AG09319 (cell line): ENCODE results near the gene SEZ6.

Source experiments
- DNase-seq: peaks from one replicate; pipeline ENCODE4 v3.0.0-alpha.2; 2010; ENCODE audit warnings: low read depth; ENCODE audit errors: extremely low read depth
- CTCF ChIP-seq: IDR thresholded peaks from 2 replicates; pipeline ENCODE4 v1.5.1; 2011; ENCODE audit warnings: low read depth, mild to moderate bottlenecking, inconsistent platforms, low read length, moderate library complexity

SEZ6 gene

GRCh38 chr17:28958820-28959455 is 46.9 kb downstream of the SEZ6 start:
- no peak for DNase-seq
- TF ChIP-seq CTCF = no peak

GRCh38 chr17:28957992-28958355 is 47.9 kb downstream of the SEZ6 start:
- no peak for TF ChIP-seq CTCF

DNA sequence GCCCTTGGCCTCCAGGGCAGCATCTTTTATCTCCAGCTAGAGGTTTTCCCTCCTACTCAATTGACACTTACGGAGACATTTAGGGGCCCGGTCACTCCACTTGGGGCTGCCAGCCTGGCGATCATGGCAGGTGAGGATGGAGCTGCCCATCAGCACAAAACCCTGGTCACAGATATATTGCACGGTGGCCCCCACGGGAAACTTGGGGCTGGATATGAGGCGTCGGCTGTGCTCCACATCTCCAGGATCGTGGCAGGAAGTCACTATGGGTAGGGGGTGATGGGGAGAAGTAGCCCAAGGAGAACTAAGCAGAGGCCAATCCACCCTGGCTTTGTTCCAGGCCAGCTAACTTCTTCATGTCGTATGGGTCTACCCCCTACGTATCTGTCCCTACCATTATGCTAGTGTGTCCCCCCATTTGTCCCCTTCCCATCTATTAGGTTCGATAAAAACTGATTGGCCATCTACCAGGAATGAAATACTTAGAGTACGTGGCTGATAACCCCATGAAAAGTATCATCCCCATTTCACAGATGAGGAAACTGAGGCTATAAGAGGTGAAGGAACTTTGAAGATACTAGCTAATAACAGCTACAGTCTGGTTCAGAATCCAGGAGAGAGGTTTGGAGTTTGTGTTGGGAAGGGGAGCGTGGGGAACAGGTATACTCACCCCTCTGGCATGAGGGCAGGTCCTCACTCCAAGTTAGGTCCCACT is 48.4 kb downstream of the SEZ6 start:
- no peak for DNase-seq
- no peak for TF ChIP-seq CTCF

More at GRCh38 chr17:28957992-28958355, 47.9 kb downstream of the SEZ6 start:
- no peak for DNase-seq

DNA sequence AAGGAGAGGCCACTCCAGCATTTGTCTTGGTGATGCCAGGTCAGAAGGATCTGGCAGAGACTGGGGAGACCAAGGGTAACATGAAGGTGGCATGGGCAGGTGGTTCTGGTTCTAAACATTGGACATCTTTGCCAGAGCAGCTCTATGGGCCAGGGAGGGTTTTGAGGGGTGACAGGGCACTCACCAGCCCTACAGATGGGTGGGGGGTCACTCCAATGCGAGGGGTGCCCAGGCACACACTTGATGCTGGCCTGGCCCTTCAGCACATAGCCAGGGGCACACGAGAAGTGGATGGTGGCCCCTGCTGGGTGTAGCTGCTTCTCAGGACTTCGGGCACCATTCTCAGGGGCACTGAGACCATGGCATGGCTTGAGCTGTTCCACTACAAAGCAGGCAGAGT is 49.0 kb downstream of the SEZ6 start:
- no peak for TF ChIP-seq CTCF
- DNase-seq = no peak

- no peak for DNase-seq
- TF ChIP-seq CTCF = no peak
Observed at GRCh38 chr17:28956112-28956511, 49.7 kb downstream of the SEZ6 start.

GRCh38 chr17:28955408-28955807 is 50.4 kb downstream of the SEZ6 start:
- TF ChIP-seq CTCF = no peak
- DNase-seq = no peak

- no peak for DNase-seq
- TF ChIP-seq CTCF = no peak
Observed at GRCh38 chr17:28954886-28955285, 50.9 kb downstream of the SEZ6 start.
